T-helper 17 cell (primary cell): ENCODE data around the gene TLX3. TPM values are rescaled to one million over a fixed set of nuclear protein-coding genes. Genes with fewer than 3 reads are reported as not detected.

ENCODE experiments used
- ATAC-seq: fragments of 150-1000 bp; cut with Tn5 transposase; 2 replicates; pipeline ENCODE4 v1.10.0; 2021; ENCODE audit warnings: mild to moderate bottlenecking, moderate library complexity
- DNase-seq, 3 donors: peaks; one replicate each; pipeline versions ENCODE4 v3.0.0 to v3.0.0-alpha.2; 2020 to 2021
- H3K9me3 ChIP-seq: one replicate; pipeline ENCODE4 v1.7.0; 2013; ENCODE audit warnings: low read length, mild to moderate bottlenecking; ENCODE audit not compliant: control insufficient read depth, poor library complexity, severe bottlenecking
- H3K27ac Mint-ChIP-seq: one replicate; pipeline ENCODE4 v1.8.0; 2022; ENCODE audit warnings: mild to moderate bottlenecking, moderate library complexity, mixed read lengths
- H3K27me3 Mint-ChIP-seq: one replicate; pipeline ENCODE4 v1.8.0; 2022; ENCODE audit warnings: mixed read lengths
- H3K36me3 Mint-ChIP-seq: one replicate; pipeline ENCODE4 v1.8.0; 2022; ENCODE audit warnings: low read depth, mixed read lengths
- H3K4me1 Mint-ChIP-seq: one replicate; pipeline ENCODE4 v1.8.0; 2022; ENCODE audit warnings: mild to moderate bottlenecking, mixed read lengths
- H3K4me3 Mint-ChIP-seq: one replicate; pipeline ENCODE4 v1.8.0; 2022; ENCODE audit warnings: mild to moderate bottlenecking, moderate library complexity, mixed read lengths
- total RNA-seq, 4 donors: library from RNA in 2 of 4; stranded (reverse) in 2 of 4; gene quantifications; one replicate each; pipeline ENCODE4 v1.2.3 and lab custom pipeline; 2022 to 2026

The TLX3 gene
- total RNA-seq: not detected
- total RNA-seq (lab: John Stamatoyannopoulos, UW): 0 reads per million in 2 donors

- H3K27me3 Mint-ChIP-seq: peaks cover 74% of the 10 kb centered on the region
- H3K36me3 Mint-ChIP-seq: peaks cover 11% of the 10 kb centered on the region
- no peak within 1 kb of the TSS for H3K27ac Mint-ChIP-seq
Observed at GRCh38 chr5:171308453-171309275, at the start of gene TLX3. Gene TLX3 (plus strand): TSS chr5:171309248. CDS start chr5:171309366, 118 bp downstream.

DNA sequence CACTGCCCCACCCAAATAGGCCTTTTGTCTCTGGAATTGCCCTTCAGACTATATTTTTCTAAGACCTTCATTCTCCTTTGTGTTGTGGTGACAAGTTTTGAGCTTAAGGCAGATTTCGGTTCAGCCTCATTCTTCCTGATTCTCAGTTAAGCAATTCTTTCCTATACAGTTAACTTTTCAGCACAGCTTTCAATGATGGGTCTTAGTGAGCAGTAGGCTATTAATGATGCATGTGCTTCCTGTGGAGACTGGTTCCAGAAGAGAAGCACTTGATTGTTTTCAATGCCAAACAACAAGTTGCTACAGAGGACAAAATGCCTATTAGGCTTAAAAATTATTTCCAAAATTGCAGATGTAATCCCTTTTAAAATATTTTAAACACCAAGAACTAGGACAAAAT is 47.7 kb upstream of the TLX3 start:
- DNase-seq: no peak
- no peaks in the 10 kb centered on the region for H3K9me3 ChIP-seq
- Mint-ChIP-seq H3K4me3 (no peak overlapping the region), H3K4me1 (peaks cover 15% of the 10 kb centered on the region), H3K36me3 (no peaks in the 10 kb centered on the region), H3K27me3 (peaks cover 17% of the 10 kb centered on the region), H3K27ac (no peak overlapping the region)
- ATAC-seq: no peak

More at GRCh38 chr5:171308453-171309275, at the start of gene TLX3:
- Mint-ChIP-seq H3K4me1 (peaks cover 27% of the 10 kb centered on the region), H3K4me3 (peak within 1 kb of the TSS; percentile 71)
- ATAC-seq (no peak), DNase-seq (no peak)
- no peaks in the 10 kb centered on the region for H3K9me3 ChIP-seq

DNA sequence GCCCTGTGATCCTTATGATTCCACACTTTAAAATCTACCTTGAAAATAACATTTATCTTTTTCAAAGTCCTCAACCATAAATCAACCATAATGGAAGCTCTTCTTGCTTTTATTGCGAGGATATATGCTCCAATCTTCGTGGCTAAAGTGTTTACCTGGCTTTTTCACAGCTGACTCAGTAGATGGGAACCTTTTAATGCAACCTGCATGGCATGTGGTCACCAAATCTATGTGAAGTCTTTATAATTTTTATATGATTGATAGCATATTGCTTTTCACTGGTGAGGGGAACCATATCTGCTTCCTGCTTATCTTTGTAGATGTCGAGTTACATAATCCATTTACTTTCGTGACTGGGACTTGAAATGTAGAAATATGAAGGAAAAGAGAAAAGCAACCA is 47.1 kb upstream of the TLX3 start:
- H3K4me1 Mint-ChIP-seq: peaks cover 15% of the 10 kb centered on the region
- no peak overlapping the region for H3K4me3 Mint-ChIP-seq
- H3K9me3 ChIP-seq: no peaks in the 10 kb centered on the region
- no peaks in the 10 kb centered on the region for H3K36me3 Mint-ChIP-seq
- peaks cover 17% of the 10 kb centered on the region for H3K27me3 Mint-ChIP-seq
- H3K27ac Mint-ChIP-seq: no peak overlapping the region
- no peak for DNase-seq
- ATAC-seq: no peak

DNA sequence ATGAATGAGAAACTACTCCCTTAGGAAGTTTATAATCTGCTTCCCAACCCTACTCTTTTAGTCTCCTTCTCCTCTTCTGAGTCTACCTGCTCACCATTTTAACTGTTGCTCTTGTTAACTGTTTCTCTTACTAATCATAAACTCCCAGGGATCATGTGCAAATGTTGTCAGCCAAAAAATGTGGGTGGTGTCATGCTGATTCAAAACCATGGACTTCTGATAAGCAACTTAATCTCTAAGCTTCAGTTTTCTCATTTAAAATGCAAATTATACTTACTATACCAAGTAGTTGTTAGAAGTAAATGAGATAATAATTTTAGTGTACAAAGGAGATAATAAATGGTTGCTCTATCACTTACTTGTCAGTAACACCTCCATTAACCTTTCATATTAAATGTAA is 45.9 kb upstream of the TLX3 start:
- no peak overlapping the region for H3K27ac Mint-ChIP-seq
- no peak for ATAC-seq
- no peaks in the 10 kb centered on the region for H3K36me3 Mint-ChIP-seq
- H3K9me3 ChIP-seq: no peaks in the 10 kb centered on the region
- H3K27me3 Mint-ChIP-seq: peaks cover 17% of the 10 kb centered on the region
- no peak for DNase-seq
- peaks cover 15% of the 10 kb centered on the region for H3K4me1 Mint-ChIP-seq
- H3K4me3 Mint-ChIP-seq: no peak overlapping the region

DNA sequence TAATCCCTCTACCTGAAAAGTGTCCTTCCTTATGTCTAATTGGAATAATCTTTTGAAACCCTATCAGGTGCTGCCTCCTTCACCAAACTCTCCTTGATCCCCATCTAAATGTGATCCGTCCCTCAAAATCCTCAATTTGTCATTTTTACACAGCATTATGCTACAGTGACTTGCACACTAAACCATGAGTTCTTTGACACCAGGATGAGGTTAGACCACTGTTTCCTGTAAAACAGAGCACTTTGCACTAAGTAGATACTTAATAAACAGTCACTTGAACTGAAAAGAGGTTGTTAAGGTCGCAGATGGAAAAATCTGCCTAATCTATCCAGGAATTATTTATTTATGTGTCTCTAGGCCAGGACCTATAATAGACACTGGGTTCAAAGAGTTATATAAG is 44.2 kb upstream of the TLX3 start:
- H3K27me3 Mint-ChIP-seq: peaks cover 17% of the 10 kb centered on the region
- H3K4me3 Mint-ChIP-seq: peak overlapping the region; percentile 76
- no peak overlapping the region for H3K27ac Mint-ChIP-seq
- DNase-seq (no peak), ATAC-seq (no peak)
- no peaks in the 10 kb centered on the region for H3K36me3 Mint-ChIP-seq
- H3K4me1 Mint-ChIP-seq: peaks cover 15% of the 10 kb centered on the region
- no peaks in the 10 kb centered on the region for H3K9me3 ChIP-seq

GRCh38 chr5:171268700-171269620 is 40.1 kb upstream of the TLX3 start:
- H3K9me3 ChIP-seq: no peaks in the 10 kb centered on the region
- DNase-seq (no peak), ATAC-seq (no peak)
- H3K27ac Mint-ChIP-seq: no peak overlapping the region
- H3K27me3 Mint-ChIP-seq: peaks cover 8% of the 10 kb centered on the region
- peaks cover 11% of the 10 kb centered on the region for H3K4me1 Mint-ChIP-seq
- H3K4me3 Mint-ChIP-seq: no peak overlapping the region
- H3K36me3 Mint-ChIP-seq: no peaks in the 10 kb centered on the region

DNA sequence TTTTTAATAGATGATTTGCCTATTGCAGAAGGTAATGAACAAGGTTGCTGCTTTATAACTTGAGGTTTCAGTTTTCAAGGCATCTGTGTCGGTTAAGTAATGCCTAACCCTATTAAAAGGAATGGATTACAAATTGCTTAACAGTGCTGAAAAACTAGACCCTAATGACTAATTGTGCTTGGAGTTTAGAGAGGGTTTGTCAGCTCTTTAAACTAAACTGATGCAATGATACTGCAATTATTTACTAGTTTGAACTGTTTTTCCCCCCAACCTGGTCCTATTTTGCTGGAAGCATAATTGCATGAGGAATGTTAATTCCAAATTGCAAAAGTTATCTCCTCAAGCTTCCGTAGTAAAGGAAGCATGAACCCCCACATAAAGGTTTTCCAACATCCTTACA is 39.3 kb upstream of the TLX3 start:
- Mint-ChIP-seq H3K36me3 (no peaks in the 10 kb centered on the region), H3K4me3 (no peak overlapping the region), H3K27ac (no peak overlapping the region), H3K4me1 (peaks cover 5% of the 10 kb centered on the region), H3K27me3 (peaks cover 7% of the 10 kb centered on the region)
- no peaks in the 10 kb centered on the region for H3K9me3 ChIP-seq
- DNase-seq: no peak
- no peak for ATAC-seq

DNA sequence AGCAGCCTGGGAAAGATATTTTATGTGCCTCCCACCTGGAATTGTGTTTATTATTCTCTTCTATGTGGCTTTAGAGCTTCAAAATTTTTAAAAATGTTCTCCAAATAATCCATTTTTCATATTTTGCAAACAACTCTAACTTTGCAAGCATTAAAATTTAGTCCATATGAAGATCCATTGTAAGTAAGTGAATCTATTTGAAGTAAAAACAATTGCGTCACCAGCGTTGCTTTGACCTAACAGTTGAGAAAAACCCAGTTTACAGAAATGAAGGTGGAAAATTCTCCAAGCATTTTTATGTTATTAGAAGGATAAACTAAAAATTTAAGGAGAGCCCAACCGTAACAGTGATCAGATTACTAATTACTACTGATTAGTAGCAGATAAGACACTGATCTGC is 38.9 kb upstream of the TLX3 start:
- H3K4me3 Mint-ChIP-seq: no peak overlapping the region
- H3K4me1 Mint-ChIP-seq: peaks cover under 1% of the 10 kb centered on the region
- ATAC-seq (no peak), DNase-seq (no peak)
- H3K27ac Mint-ChIP-seq: no peak overlapping the region
- no peaks in the 10 kb centered on the region for H3K36me3 Mint-ChIP-seq
- no peaks in the 10 kb centered on the region for H3K9me3 ChIP-seq
- H3K27me3 Mint-ChIP-seq: peaks cover 2% of the 10 kb centered on the region

GRCh38 chr5:171271798-171272197 is 37.2 kb upstream of the TLX3 start:
- ATAC-seq: no peak

DNA sequence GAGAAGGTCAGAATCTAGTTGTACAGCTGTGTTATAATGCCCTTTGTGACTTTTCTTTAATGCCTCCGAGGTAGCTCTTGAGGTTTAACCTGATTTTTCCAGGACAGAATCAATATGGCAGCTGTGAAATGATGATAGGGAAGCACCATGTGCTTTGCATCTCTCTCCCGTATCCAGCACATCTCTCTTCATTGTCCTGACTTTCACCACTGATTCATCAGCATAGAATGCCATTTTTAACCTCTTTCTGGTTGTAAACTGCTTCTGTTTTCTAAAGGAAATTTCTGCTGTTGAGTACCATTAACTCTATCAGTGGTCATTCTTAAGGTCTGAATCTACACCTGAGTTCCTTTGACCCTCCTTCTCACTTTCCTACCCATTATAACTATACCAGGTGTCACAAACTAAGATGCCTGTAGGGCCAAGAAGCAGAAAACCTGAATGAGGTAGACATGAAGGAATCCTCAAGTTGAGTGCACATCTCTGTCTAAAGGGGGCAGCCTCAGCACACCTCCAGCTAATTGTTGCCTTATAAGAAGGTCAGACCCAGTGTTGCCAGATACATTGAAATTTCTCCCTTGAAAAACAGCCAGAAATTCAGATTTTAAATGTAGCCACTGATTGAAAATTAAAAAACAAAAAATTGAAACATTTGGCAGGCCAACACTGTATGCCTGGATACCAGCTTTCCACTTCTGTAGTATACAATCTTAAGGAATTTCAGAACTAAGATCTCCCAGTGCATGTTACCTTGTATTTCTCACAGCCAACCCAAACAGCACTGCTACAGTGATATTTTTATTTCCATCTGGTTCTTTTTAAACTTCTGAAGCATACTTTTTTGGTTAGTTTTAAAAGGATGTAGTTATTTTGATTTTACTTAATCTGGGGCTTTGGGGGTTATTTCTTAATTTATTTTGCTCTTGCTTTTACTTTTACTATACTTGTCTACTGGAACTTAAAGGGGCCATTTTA is 35.8 kb upstream of the TLX3 start:
- Mint-ChIP-seq H3K4me3 (no peak overlapping the region), H3K4me1 (no peaks in the 10 kb centered on the region), H3K27me3 (peaks cover 4% of the 10 kb centered on the region), H3K36me3 (no peaks in the 10 kb centered on the region), H3K27ac (no peak overlapping the region)
- no peaks in the 10 kb centered on the region for H3K9me3 ChIP-seq
- DNase-seq (no peak), ATAC-seq (no peak)

More at GRCh38 chr5:171271798-171272197, 37.2 kb upstream of the TLX3 start:
- no peak overlapping the region for H3K4me3 Mint-ChIP-seq
- H3K27ac Mint-ChIP-seq: no peak overlapping the region
- no peak for DNase-seq
- H3K4me1 Mint-ChIP-seq: no peaks in the 10 kb centered on the region
- H3K36me3 Mint-ChIP-seq: no peaks in the 10 kb centered on the region
- H3K27me3 Mint-ChIP-seq: peaks cover 4% of the 10 kb centered on the region
- H3K9me3 ChIP-seq: no peaks in the 10 kb centered on the region

DNA sequence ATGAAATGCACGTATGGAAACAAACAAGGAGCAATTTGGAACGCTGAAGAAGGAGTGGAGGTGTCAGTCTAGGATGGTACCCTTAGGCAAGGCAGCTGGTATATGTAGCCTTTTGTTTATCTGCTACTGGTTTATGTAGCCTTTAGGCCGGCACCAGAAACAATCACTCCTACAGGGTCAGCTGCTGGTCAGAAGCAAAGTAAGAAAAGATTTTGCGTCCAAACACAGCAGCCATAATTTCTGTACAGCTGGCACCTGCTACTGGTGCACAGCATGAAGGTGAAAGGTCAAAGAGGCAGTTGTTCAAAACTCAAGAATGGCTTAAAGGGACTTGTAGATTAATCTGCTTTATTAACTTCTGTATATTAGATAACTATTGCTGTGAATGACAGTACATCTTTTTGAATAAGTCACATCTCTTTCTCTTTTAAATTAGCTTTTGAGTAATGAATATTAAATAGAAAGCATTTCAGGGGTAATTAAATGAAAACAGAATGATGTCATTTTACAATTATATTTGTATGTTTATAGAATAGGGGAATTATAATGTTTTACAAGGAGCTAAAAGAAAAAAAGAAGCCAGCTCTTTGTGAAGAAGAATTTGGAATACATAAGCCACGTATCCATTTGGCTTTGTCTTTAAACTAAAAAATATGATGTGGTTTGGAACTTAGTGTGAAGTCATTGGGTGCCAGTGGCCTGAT is 33.1 kb upstream of the TLX3 start:
- no peaks in the 10 kb centered on the region for H3K36me3 Mint-ChIP-seq
- no peak overlapping the region for H3K4me3 Mint-ChIP-seq
- H3K27me3 Mint-ChIP-seq: peaks cover 24% of the 10 kb centered on the region
- H3K4me1 Mint-ChIP-seq: no peaks in the 10 kb centered on the region
- ATAC-seq: no peak
- H3K27ac Mint-ChIP-seq: no peak overlapping the region
- DNase-seq: no peak
- no peaks in the 10 kb centered on the region for H3K9me3 ChIP-seq

GRCh38 chr5:171283753-171284152 is 25.3 kb upstream of the TLX3 start:
- H3K4me3 Mint-ChIP-seq: no peak overlapping the region
- H3K27ac Mint-ChIP-seq: no peak overlapping the region
- H3K27me3 Mint-ChIP-seq: peaks cover 47% of the 10 kb centered on the region
- H3K36me3 Mint-ChIP-seq: no peaks in the 10 kb centered on the region
- ATAC-seq: no peak
- no peak for DNase-seq
- H3K9me3 ChIP-seq: no peaks in the 10 kb centered on the region
- H3K4me1 Mint-ChIP-seq: no peaks in the 10 kb centered on the region
